IPS-20b (cell line): ENCODE data around the gene RBAK.
"Not testable (repeated sequence)": the region's sequence is repeated elsewhere in the genome, so short reads cannot be mapped to it uniquely, and the experiment has no call there.

ENCODE experiments used
- H3K27ac ChIP-seq: one replicate; pipeline ENCODE4 v1.5.1; 2013; ENCODE audit warnings: low read length
- H3K27me3 ChIP-seq: 2 replicates; pipeline ENCODE4 v1.6.1; 2013; ENCODE audit warnings: mild to moderate bottlenecking, low read length, inconsistent platforms; ENCODE audit not compliant: insufficient read depth
- H3K36me3 ChIP-seq: 2 replicates; pipeline ENCODE4 v1.6.1; 2013; ENCODE audit warnings: low read depth, mild to moderate bottlenecking, inconsistent platforms, low read length, moderate library complexity; ENCODE audit not compliant: insufficient read depth
- H3K4me1 ChIP-seq: 2 replicates; pipeline ENCODE4 v1.6.1; 2013; ENCODE audit warnings: mild to moderate bottlenecking, control low read depth, inconsistent platforms, low read length, moderate library complexity; ENCODE audit not compliant: insufficient read depth
- H3K4me3 ChIP-seq: 2 replicates; pipeline ENCODE4 v1.5.1; 2013; ENCODE audit warnings: mild to moderate bottlenecking, low read length, inconsistent platforms
- H3K9ac ChIP-seq: 2 replicates; pipeline ENCODE4 v1.6.1; 2013; ENCODE audit warnings: low read depth, mild to moderate bottlenecking, inconsistent platforms, low read length, moderate library complexity
- H3K9me3 ChIP-seq: 2 replicates; pipeline ENCODE4 v1.6.1; 2013; ENCODE audit warnings: mild to moderate bottlenecking, low read depth, low read length, inconsistent platforms; ENCODE audit not compliant: insufficient read depth

RBAK gene

GRCh38 chr7:5020976-5021550 lies 24.6 kb upstream of the RBAK start:
- H3K27ac ChIP-seq, H3K36me3 ChIP-seq: not testable (repeated sequence)

GRCh38 chr7:5023626-5024025 lies 22.0 kb upstream of the RBAK start:
- H3K4me1 ChIP-seq, H3K36me3 ChIP-seq, H3K4me3 ChIP-seq, H3K27ac ChIP-seq, H3K9ac ChIP-seq, H3K27me3 ChIP-seq, H3K9me3 ChIP-seq: not testable (repeated sequence)

More at GRCh38 chr7:5020976-5021550, 24.6 kb upstream of the RBAK start:
- H3K9ac ChIP-seq, H3K27me3 ChIP-seq, H3K9me3 ChIP-seq, H3K4me1 ChIP-seq, H3K4me3 ChIP-seq: not testable (repeated sequence)

GRCh38 chr7:5027796-5028410 lies 17.8 kb upstream of the RBAK start:
- not testable (repeated sequence) for H3K9ac ChIP-seq, H3K36me3 ChIP-seq, H3K4me1 ChIP-seq, H3K27me3 ChIP-seq, H3K4me3 ChIP-seq, H3K27ac ChIP-seq, H3K9me3 ChIP-seq

- H3K4me3 ChIP-seq, H3K36me3 ChIP-seq, H3K9ac ChIP-seq, H3K27me3 ChIP-seq, H3K4me1 ChIP-seq, H3K27ac ChIP-seq, H3K9me3 ChIP-seq: not testable (repeated sequence)
Measured at GRCh38 chr7:5033186-5033585, 12.5 kb upstream of the RBAK start.

- H3K9ac ChIP-seq = no peak overlapping the region
- H3K36me3 ChIP-seq = no peaks in the 10 kb centered on the region
- no peaks in the 10 kb centered on the region for H3K4me1 ChIP-seq
- no peak overlapping the region for H3K27ac ChIP-seq
- no peaks in the 10 kb centered on the region for H3K27me3 ChIP-seq
- no peak overlapping the region for H3K4me3 ChIP-seq
- no peaks in the 10 kb centered on the region for H3K9me3 ChIP-seq
Measured at GRCh38 chr7:5035276-5035675, 10.4 kb upstream of the RBAK start.

- no peak overlapping the region for H3K9ac ChIP-seq
- no peak overlapping the region for H3K27ac ChIP-seq
- no peaks in the 10 kb centered on the region for H3K4me1 ChIP-seq
- no peak overlapping the region for H3K4me3 ChIP-seq
- H3K36me3 ChIP-seq = no peaks in the 10 kb centered on the region
- no peaks in the 10 kb centered on the region for H3K27me3 ChIP-seq
- H3K9me3 ChIP-seq = no peaks in the 10 kb centered on the region
Measured at GRCh38 chr7:5036446-5036845, 9.2 kb upstream of the RBAK start.

GRCh38 chr7:5041047-5041446 lies 4.6 kb upstream of the RBAK start:
- Histone ChIP-seq H3K9ac (no peak overlapping the region), H3K4me1 (no peaks in the 10 kb centered on the region), H3K27me3 (no peaks in the 10 kb centered on the region), H3K9me3 (no peaks in the 10 kb centered on the region), H3K27ac (no peak overlapping the region), H3K36me3 (no peaks in the 10 kb centered on the region), H3K4me3 (no peak overlapping the region)

- H3K4me1 ChIP-seq = no peaks in the 10 kb centered on the region
- no peaks in the 10 kb centered on the region for H3K27me3 ChIP-seq
- no peak overlapping the region for H3K27ac ChIP-seq
- H3K9me3 ChIP-seq = no peaks in the 10 kb centered on the region
- no peak overlapping the region for H3K9ac ChIP-seq
- H3K4me3 ChIP-seq = no peak overlapping the region
- H3K36me3 ChIP-seq = peaks cover 3% of the 10 kb centered on the region; the same call in 1 of the 2 replicates
Measured at GRCh38 chr7:5043661-5044060, 2.0 kb upstream of the RBAK start.

GRCh38 chr7:5046397-5046732 lies 705 bp downstream of the RBAK start:
- H3K36me3 ChIP-seq = peaks cover 30% of the 10 kb centered on the region
- H3K9ac ChIP-seq = peak overlapping the region; percentile 76
- H3K27me3 ChIP-seq, H3K4me1 ChIP-seq, H3K27ac ChIP-seq: not testable (repeated sequence)
- peaks cover 17% of the 10 kb centered on the region for H3K9me3 ChIP-seq
- peak overlapping the region; percentile 78 for H3K4me3 ChIP-seq

- H3K4me1 ChIP-seq, H3K9ac ChIP-seq, H3K4me3 ChIP-seq, H3K27ac ChIP-seq, H3K27me3 ChIP-seq: not testable (repeated sequence)
- peaks cover 25% of the 10 kb centered on the region for H3K9me3 ChIP-seq
- peaks cover 38% of the 10 kb centered on the region for H3K36me3 ChIP-seq
Measured at GRCh38 chr7:5047127-5047526, 1.5 kb downstream of the RBAK start.

GRCh38 chr7:5050676-5051075 lies 5.0 kb downstream of the RBAK start:
- Histone ChIP-seq H3K4me1 (no peaks in the 10 kb centered on the region), H3K9ac (no peak overlapping the region), H3K4me3 (no peak overlapping the region), H3K36me3 (peaks cover 66% of the 10 kb centered on the region), H3K9me3 (peaks cover 37% of the 10 kb centered on the region), H3K27me3 (no peaks in the 10 kb centered on the region), H3K27ac (no peak overlapping the region)

- H3K4me3 ChIP-seq, H3K4me1 ChIP-seq, H3K27ac ChIP-seq, H3K9ac ChIP-seq, H3K27me3 ChIP-seq: not testable (repeated sequence)
- Histone ChIP-seq H3K9me3 (peaks cover 37% of the 10 kb centered on the region), H3K36me3 (peaks cover 70% of the 10 kb centered on the region)
Measured at GRCh38 chr7:5051731-5052130, 6.1 kb downstream of the RBAK start.
